IMR-90 (cell line): Measurements from ENCODE around the gene CARS2. TPM values are rescaled to one million over a fixed set of nuclear protein-coding genes. Genes with fewer than 3 reads are reported as not detected.

Experiments
- ATAC-seq: fragments of 200-7000 bp; cut with Tn5 transposase; 2 replicates; pipeline ENCODE4 v1.9.1; 2020; ENCODE audit warnings: low read depth, mild to moderate bottlenecking, moderate library complexity
- BruUV-seq: library from RNA; stranded (reverse); fragments of 400-500 nt; replicated peaks from 2 replicates; lab custom pipeline; 2021; lab: Mats Ljungman, UMichigan
- CTCF ChIA-PET: fragments of 300-600 bp; formaldehyde crosslinking; extraction: SDS; loops from one replicate; lab custom pipeline; 2021; ENCODE audit warnings: antibody characterized with exemption; lab: Yijun Ruan, JAX
- POLR2A ChIA-PET: fragments of 300-600 bp; sonication (Branson Sonifier 250); formaldehyde crosslinking; loops from one replicate; lab custom pipeline; 2022; ENCODE audit warnings: antibody characterized with exemption; ENCODE audit not compliant: unreplicated experiment; lab: Charles Lee
- DNase-seq: peaks from one replicate; pipeline ENCODE4 v3.0.0; 2013
- H2AFZ ChIP-seq: replicated peaks from 2 replicates; pipeline ENCODE3; 2013; ENCODE audit warnings: low read length, mild to moderate bottlenecking; ENCODE audit not compliant: poor library complexity
- H2AK5ac ChIP-seq: 2 replicates; pipeline ENCODE4 v1.6.1; 2013; ENCODE audit warnings: low read depth, low read length, inconsistent platforms
- H2AK9ac ChIP-seq: replicated peaks from 2 replicates; pipeline ENCODE3; 2013; ENCODE audit warnings: mild to moderate bottlenecking, low read depth, low read length, moderate library complexity; ENCODE audit not compliant: poor library complexity
- H2BK120ac ChIP-seq: 2 replicates; pipeline ENCODE4 v1.6.1; 2013; ENCODE audit warnings: low read depth, low read length, inconsistent platforms
- H2BK15ac ChIP-seq: 3 replicates; pipeline ENCODE4 v1.6.1; 2013; ENCODE audit warnings: low read depth, low read length, inconsistent platforms
- H2BK20ac ChIP-seq: 2 replicates; pipeline ENCODE4 v1.6.1; 2013; ENCODE audit warnings: low read depth, mild to moderate bottlenecking, inconsistent platforms, low read length, moderate library complexity
- H2BK5ac ChIP-seq: 2 replicates; pipeline ENCODE4 v1.6.1; 2013; ENCODE audit warnings: mild to moderate bottlenecking, low read depth, low read length, inconsistent platforms; ENCODE audit not compliant: poor library complexity, severe bottlenecking
- H3K14ac ChIP-seq: replicated peaks from 2 replicates; pipeline ENCODE4 v1.6.1; 2013; ENCODE audit warnings: low read depth, low read length, inconsistent platforms
- H3K18ac ChIP-seq: 2 replicates; pipeline ENCODE4 v1.6.1; 2013; ENCODE audit warnings: low read depth, low read length, control low read depth
- H3K23ac ChIP-seq: 2 replicates; pipeline ENCODE4 v1.6.1; 2013; ENCODE audit warnings: low read depth, low read length, inconsistent platforms
- H3K27ac ChIP-seq: 2 replicates; pipeline ENCODE4 v1.5.1; 2013; ENCODE audit warnings: mild to moderate bottlenecking, control low read depth, low read length; ENCODE audit not compliant: insufficient read depth
- H3K27me3 ChIP-seq: 2 replicates; pipeline ENCODE4 v1.6.1; 2013; ENCODE audit warnings: low read length; ENCODE audit not compliant: control insufficient read depth, insufficient read depth
- H3K36me3 ChIP-seq: 2 replicates; pipeline ENCODE4 v1.6.1; 2013; ENCODE audit warnings: low read length, mixed read lengths; ENCODE audit not compliant: control insufficient read depth, insufficient read depth
- H3K4ac ChIP-seq: 2 replicates; pipeline ENCODE4 v1.6.1; 2013; ENCODE audit warnings: low read depth, low read length, inconsistent platforms
- H3K4me1 ChIP-seq: 2 replicates; pipeline ENCODE4 v1.6.1; 2013; ENCODE audit warnings: low read length, mixed read lengths; ENCODE audit not compliant: control insufficient read depth, insufficient read depth
- H3K4me2 ChIP-seq: 2 replicates; pipeline ENCODE4 v1.6.1; 2013; ENCODE audit warnings: low read depth, mild to moderate bottlenecking, control low read depth, low read length, moderate library complexity
- H3K4me3 ChIP-seq: 2 replicates; pipeline ENCODE4 v1.5.1; 2013; ENCODE audit warnings: low read depth, mild to moderate bottlenecking, control low read depth, low read length, moderate library complexity; ENCODE audit not compliant: insufficient read depth
- H3K56ac ChIP-seq: 2 replicates; pipeline ENCODE4 v1.6.1; 2013; ENCODE audit warnings: low read length, inconsistent platforms; ENCODE audit not compliant: insufficient read depth; ENCODE audit errors: extremely low read depth
- H3K79me1 ChIP-seq, 2 experiments: 2 replicates each; pipeline ENCODE4 v1.6.1; 2013; ENCODE audit warnings: low read length in 2 of 2, inconsistent platforms in 1 of 2, low read depth in 1 of 2
- H3K9ac ChIP-seq: 2 replicates; pipeline ENCODE4 v1.6.1; 2013; ENCODE audit warnings: low read depth, low read length, control low read depth
- H3K9me1 ChIP-seq: 2 replicates; pipeline ENCODE4 v1.6.1; 2013; ENCODE audit warnings: low read length, inconsistent platforms; ENCODE audit not compliant: insufficient read depth
- H3K9me3 ChIP-seq: 2 replicates; pipeline ENCODE4 v1.6.1; 2013; ENCODE audit warnings: low read length; ENCODE audit not compliant: control insufficient read depth, insufficient read depth
- H4K20me1 ChIP-seq: 2 replicates; pipeline ENCODE4 v1.6.1; 2013; ENCODE audit warnings: low read length, inconsistent platforms; ENCODE audit not compliant: insufficient read depth
- H4K5ac ChIP-seq: 2 replicates; pipeline ENCODE4 v1.6.1; 2013; ENCODE audit warnings: mild to moderate bottlenecking, low read depth, low read length, control low read depth
- H4K8ac ChIP-seq, 2 experiments: 2 replicates each; pipeline ENCODE4 v1.6.1; 2013; ENCODE audit warnings: low read depth in 2 of 2, low read length in 2 of 2, control low read depth in 1 of 2, inconsistent platforms in 1 of 2
- H4K91ac ChIP-seq: 2 replicates; pipeline ENCODE4 v1.6.1; 2013; ENCODE audit warnings: low read depth, low read length, inconsistent platforms; ENCODE audit not compliant: insufficient read depth
- BHLHE40 ChIP-seq: fragments of 150-350 bp; IDR thresholded peaks from 2 replicates; pipeline ENCODE4 v1.6.1; 2016; ENCODE audit warnings: mild to moderate bottlenecking, low read depth, low read length
- CEBPB ChIP-seq: IDR thresholded peaks from 2 replicates; pipeline ENCODE4 v1.6.1; 2012; ENCODE audit warnings: low read depth, low read length, improper control_type of control experiment
- CHD1 ChIP-seq: IDR thresholded peaks from 2 replicates; pipeline ENCODE4 v1.6.1; 2012; ENCODE audit warnings: low read depth, low read length, improper control_type of control experiment
- ELK1 ChIP-seq: fragments of 150-350 bp; IDR thresholded peaks from 2 replicates; pipeline ENCODE4 v1.6.1; 2016; ENCODE audit warnings: low read depth, mild to moderate bottlenecking, low read length, moderate library complexity, borderline replicate concordance
- MAFK ChIP-seq: IDR thresholded peaks from 2 replicates; pipeline ENCODE4 v1.6.1; 2012; ENCODE audit warnings: low read depth, low read length, improper control_type of control experiment
- MXI1 ChIP-seq: IDR thresholded peaks from 2 replicates; pipeline ENCODE4 v1.6.1; 2012; ENCODE audit warnings: low read depth, mild to moderate bottlenecking, low read length, moderate library complexity, borderline replicate concordance
- NFE2L2 ChIP-seq: fragments of 150-350 bp; IDR thresholded peaks from 2 replicates; pipeline ENCODE4 v1.6.1; 2016; ENCODE audit warnings: low read depth, mild to moderate bottlenecking, low read length
- POLR2A ChIP-seq: IDR thresholded peaks from 2 replicates; pipeline ENCODE4 v1.6.1; 2012; ENCODE audit warnings: mild to moderate bottlenecking, low read depth, low read length
- RAD21 ChIP-seq: IDR thresholded peaks from 2 replicates; pipeline ENCODE4 v1.6.1; 2012; ENCODE audit warnings: low read length, improper control_type of control experiment
- RFX5 ChIP-seq: IDR thresholded peaks from 2 replicates; pipeline ENCODE4 v1.8.0; 2012; ENCODE audit warnings: low read depth, mild to moderate bottlenecking, low read length, moderate library complexity
- SMC3 ChIP-seq: fragments of 150-350 bp; IDR thresholded peaks from 2 replicates; pipeline ENCODE4 v1.6.1; 2016; ENCODE audit warnings: low read depth, mild to moderate bottlenecking, antibody characterized with exemption, low read length, moderate library complexity
- WGBS, 2 experiments: methylation state at CpG; one replicate each; pipeline versions ENCODE4 v1.1.5 to v1.1.7; 2013; ENCODE audit warnings: missing lambda C conversion rate in 2 of 2; ENCODE audit not compliant: insufficient read length in 1 of 2; ENCODE audit errors: extremely low coverage in 2 of 2; 5-methylcytosine and 5-hydroxymethylcytosine counted together
- dilution Hi-C: fragments of 300-500 bp; cut with HindIII; formaldehyde crosslinking; loops from one replicate; pipeline ENCODE4 v1.14.3; 2018; ENCODE audit warnings: low sequenced_read_pairs; ENCODE audit not compliant: unreplicated experiment
- in situ Hi-C: fragments of 300-500 bp; cut with MboI; formaldehyde crosslinking; loops from 3 replicates; pipeline ENCODE4 v1.14.3; 2019; ENCODE audit warnings: low sequenced_read_pairs, inconsistent platforms, mixed read lengths
- intact Hi-C: fragments of 100-400 bp; cut with micrococcal nuclease; formaldehyde crosslinking; loops from 2 replicates; pipeline ENCODE4 v1.10.0; 2022
- polyA plus RNA-seq, 3 experiments: library from polyadenylated mRNA; depleted of rRNA; stranded (reverse); fragments of >200 nt; gene quantifications; 2 replicates each; pipeline ENCODE4 v1.2.3, GENCODE V29; 2012; ENCODE audit warnings: low replicate concordance in 1 of 3
- total RNA-seq: library from RNA; depleted of rRNA; stranded (reverse); fragments of >200 nt; gene quantifications from 2 replicates; pipeline ENCODE4 v1.2.3, GENCODE V29; 2012

Gene CARS2
- total and polyA plus RNA-seq, 2 of the 4 experiments (the other 2 are of a cell fraction) = 76.2 to 76.4 TPM

GRCh38 chr13:110630566-110631119 lies 75.3 kb downstream of the CARS2 start:
- BruUV-seq = no TSS peak
- Histone ChIP-seq H3K4ac (no peak overlapping the region), H2AFZ (no peak overlapping the region), H4K5ac (no peak overlapping the region), H3K9me1 (peaks cover 29% of the 10 kb centered on the region), H3K9me3 (no peaks in the 10 kb centered on the region), H2AK5ac (no peak overlapping the region), H3K9ac (no peak overlapping the region), H3K79me1 (peaks cover 42 to 81% of the 10 kb centered on the region in 2 experiments), H3K18ac (no peak overlapping the region), H4K8ac (no peak overlapping the region), H2AK9ac (no peak overlapping the region), H3K4me2 (no peak overlapping the region), H3K23ac (no peak overlapping the region), H3K36me3 (peaks cover 48% of the 10 kb centered on the region), H4K20me1 (peaks cover 74% of the 10 kb centered on the region), H3K27me3 (no peaks in the 10 kb centered on the region), H3K4me1 (peaks cover 5% of the 10 kb centered on the region; the same call in 1 of the 2 replicates), H3K27ac (no peak overlapping the region), H2BK5ac (no peak overlapping the region), H4K91ac (no peak overlapping the region), H2BK20ac (no peak overlapping the region), H3K4me3 (no peak overlapping the region), H2BK120ac (no peak overlapping the region), H3K14ac (no peak overlapping the region), H2BK15ac (no peak overlapping the region), H3K56ac (no peak overlapping the region)
- ChIA-PET POLR2A (no interaction called here), CTCF (interaction anchor here (0.6 kb wide), 1 partner anchor 20 kb away, joined by 3 read pairs; no protein-coding TSS in a partner anchor)
- WGBS, 2 experiments = no CpG with 5 or more reads among the region's 10 CpGs
- dilution Hi-C loops (no loop called here), in situ Hi-C loops (no loop called here), intact Hi-C loops (no loop called here)
- ATAC-seq = no peak
- no peak for DNase-seq
- no peak for TF ChIP-seq RFX5
- no peak for TF ChIP-seq BHLHE40
- no peak for TF ChIP-seq MXI1
- TF ChIP-seq ELK1 = no peak
- TF ChIP-seq POLR2A = no peak
- no peak for TF ChIP-seq RAD21
- TF ChIP-seq CHD1 = no peak
- TF ChIP-seq CEBPB = no peak
- TF ChIP-seq SMC3 = no peak
- no peak for TF ChIP-seq MAFK
- no peak for TF ChIP-seq NFE2L2
